Measurements from ENCODE around the gene CCDC97.
A peak's percentile ranks its signal among the peaks of the same experiment; 100 is the strongest.
"Not testable (repeated sequence)": the region's sequence is repeated elsewhere in the genome, so short reads cannot be mapped to it uniquely, and the experiment has no call there.

The CCDC97 gene

GRCh38 chr19:41346916-41347315 is 36.9 kb downstream of the CCDC97 start:
- not testable (repeated sequence) for DNase-seq

GRCh38 chr19:41350735-41351338 is 40.9 kb downstream of the CCDC97 start:
- DNase-seq: no peak

- DNase-seq: peak; percentile 86
These were observed 41.6 kb downstream of the CCDC97 start for GRCh38 chr19:41351339-41352245.

GRCh38 chr19:41352279-41352608 is 42.3 kb downstream of the CCDC97 start:
- no peak for DNase-seq

GRCh38 chr19:41352609-41353465 is 42.9 kb downstream of the CCDC97 start:
- DNase-seq: peak; percentile 84

- DNase-seq: peak; percentile 91
These were observed 43.7 kb downstream of the CCDC97 start, which contains the start of gene TGFB1 for GRCh38 chr19:41353466-41354342. TGFB1 (minus strand) TSS chr19:41353922; CDS start chr19:41353044, 878 bp downstream.

- DNase-seq: no peak
These were observed 44.5 kb downstream of the CCDC97 start for GRCh38 chr19:41354343-41354953.

- DNase-seq: no peak
These were observed 45.1 kb downstream of the CCDC97 start for GRCh38 chr19:41355035-41355434.

GRCh38 chr19:41355802-41356201 is 45.8 kb downstream of the CCDC97 start:
- DNase-seq: no peak

- DNase-seq: peak; percentile 43
These were observed 47.2 kb downstream of the CCDC97 start for GRCh38 chr19:41356984-41357739.

GRCh38 chr19:41357746-41358145 is 47.8 kb downstream of the CCDC97 start:
- no peak for DNase-seq

GRCh38 chr19:41359741-41360140 is 49.8 kb downstream of the CCDC97 start:
- no peak for DNase-seq

GRCh38 chr19:41362143-41362847 is 52.3 kb downstream of the CCDC97 start:
- DNase-seq: no peak

- DNase-seq: no peak
These were observed 53.4 kb downstream of the CCDC97 start for GRCh38 chr19:41363371-41363752.

GRCh38 chr19:41363753-41364523 is 54.0 kb downstream of the CCDC97 start, which contains the start of gene B9D2:
B9D2 (minus strand) TSS chr19:41364149; CDS start chr19:41363519, 630 bp downstream.
- DNase-seq: peak; percentile 98

- DNase-seq: no peak
These were observed 54.8 kb downstream of the CCDC97 start for GRCh38 chr19:41364524-41365391.

- peak; percentile 48 for DNase-seq
These were observed 56.1 kb downstream of the CCDC97 start for GRCh38 chr19:41366089-41366488.

- DNase-seq: no peak
These were observed 57.9 kb downstream of the CCDC97 start for GRCh38 chr19:41367848-41368301.
